ENCODE results near the gene GABBR2. TPM values are rescaled to one million over a fixed set of nuclear protein-coding genes. Genes with fewer than 3 reads are reported as not detected.

The GABBR2 gene
- polyA plus RNA-seq, 1 donor (not counting 4 experiments of a cell fraction or from before 2014, with no cell fraction given): 0.01 TPM

DNA sequence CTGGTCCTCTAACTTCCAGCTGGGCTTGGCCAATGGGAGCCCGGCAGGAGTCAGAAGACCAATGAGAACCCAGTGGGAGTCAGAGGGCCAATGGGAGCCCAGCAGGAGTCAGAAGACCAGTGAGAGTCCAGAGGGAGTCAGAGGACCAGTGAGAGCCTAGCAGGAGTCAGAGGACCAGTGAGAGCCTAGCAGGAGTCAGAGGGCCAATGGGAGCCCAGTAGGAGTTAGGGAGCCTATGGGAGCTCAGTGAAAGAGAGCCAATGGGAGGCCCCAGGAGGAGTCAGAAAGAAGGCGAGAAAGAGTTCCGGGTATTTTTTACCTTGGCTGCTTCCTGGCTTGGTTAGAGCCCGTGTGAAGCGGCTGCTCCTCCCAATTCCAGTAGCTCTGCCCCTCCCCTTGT is 191.0 kb downstream of the GABBR2 start:
- H4K20me1 ChIP-seq (ENCODE audit: control insufficient read depth, extremely low read depth, insufficient read depth, low read length): no peaks in the 10 kb centered on the region
- H3K4me1 ChIP-seq (ENCODE audit: control insufficient read depth, extremely low read depth, insufficient read depth, low read length): no peaks in the 10 kb centered on the region
- no peaks in the 10 kb centered on the region for H3K36me3 ChIP-seq (ENCODE audit: control insufficient read depth in 2 of 2, extremely low read depth in 1 of 2, insufficient read depth in 2 of 2, low read length in 2 of 2)
- H3K4me2 ChIP-seq (ENCODE audit: control insufficient read depth, extremely low read depth, insufficient read depth, low read depth, low read length): no peak overlapping the region
- DNase-seq (ENCODE audit: low read depth, low spot score) (no peak), FAIRE-seq (no peak)
- H2AFZ ChIP-seq (ENCODE audit: control insufficient read depth, low read length): no peak overlapping the region
- dilution Hi-C loops (cut with MboI; ENCODE audit: extremely low pct_ligation_motif_present, low sequenced_read_pairs): no loop called here
- H3K79me2 ChIP-seq (ENCODE audit: control insufficient read depth, insufficient read depth, low read length): no peaks in the 10 kb centered on the region
- H3K4me3 ChIP-seq (ENCODE audit: control insufficient read depth in 2 of 3, extremely low read depth in 1 of 3, insufficient read depth in 2 of 3, low read depth in 1 of 3, low read length in 3 of 3): no peak overlapping the region
- TF ChIP-seq EZH2 (IDR thresholded peaks at IDR 0.05; ENCODE audit: low read length): no peak
- TF ChIP-seq, protein P1, sequence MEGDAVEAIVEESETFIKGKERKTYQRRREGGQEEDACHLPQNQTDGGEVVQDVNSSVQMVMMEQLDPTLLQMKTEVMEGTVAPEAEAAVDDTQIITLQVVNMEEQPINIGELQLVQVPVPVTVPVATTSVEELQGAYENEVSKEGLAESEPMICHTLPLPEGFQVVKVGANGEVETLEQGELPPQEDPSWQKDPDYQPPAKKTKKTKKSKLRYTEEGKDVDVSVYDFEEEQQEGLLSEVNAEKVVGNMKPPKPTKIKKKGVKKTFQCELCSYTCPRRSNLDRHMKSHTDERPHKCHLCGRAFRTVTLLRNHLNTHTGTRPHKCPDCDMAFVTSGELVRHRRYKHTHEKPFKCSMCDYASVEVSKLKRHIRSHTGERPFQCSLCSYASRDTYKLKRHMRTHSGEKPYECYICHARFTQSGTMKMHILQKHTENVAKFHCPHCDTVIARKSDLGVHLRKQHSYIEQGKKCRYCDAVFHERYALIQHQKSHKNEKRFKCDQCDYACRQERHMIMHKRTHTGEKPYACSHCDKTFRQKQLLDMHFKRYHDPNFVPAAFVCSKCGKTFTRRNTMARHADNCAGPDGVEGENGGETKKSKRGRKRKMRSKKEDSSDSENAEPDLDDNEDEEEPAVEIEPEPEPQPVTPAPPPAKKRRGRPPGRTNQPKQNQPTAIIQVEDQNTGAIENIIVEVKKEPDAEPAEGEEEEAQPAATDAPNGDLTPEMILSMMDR (optimal IDR thresholded peaks at IDR 0.05 in 1 of 3, IDR thresholded peaks at IDR 0.05 in 1 of 3, conservative IDR thresholded peaks at IDR 0.05 in 1 of 3; ENCODE audit: extremely low read depth in 1 of 3, insufficient read depth in 2 of 3, low read length in 3 of 3): no peak
- H3K9me3 ChIP-seq (ENCODE audit: control insufficient read depth, low read depth, low read length): no peaks in the 10 kb centered on the region
- no peaks in the 10 kb centered on the region for H3K9me1 ChIP-seq (ENCODE audit: control insufficient read depth, extremely low read depth, insufficient read depth, low read length)
- H3K27ac ChIP-seq (ENCODE audit: control insufficient read depth, insufficient read depth, low read length): no peak overlapping the region
- no peaks in the 10 kb centered on the region for H3K27me3 ChIP-seq (ENCODE audit: control insufficient read depth, extremely low read depth, insufficient read depth, low read length)
- H3K9ac ChIP-seq (ENCODE audit: control insufficient read depth, extremely low read depth, insufficient read depth, low read length): no peak overlapping the region

DNA sequence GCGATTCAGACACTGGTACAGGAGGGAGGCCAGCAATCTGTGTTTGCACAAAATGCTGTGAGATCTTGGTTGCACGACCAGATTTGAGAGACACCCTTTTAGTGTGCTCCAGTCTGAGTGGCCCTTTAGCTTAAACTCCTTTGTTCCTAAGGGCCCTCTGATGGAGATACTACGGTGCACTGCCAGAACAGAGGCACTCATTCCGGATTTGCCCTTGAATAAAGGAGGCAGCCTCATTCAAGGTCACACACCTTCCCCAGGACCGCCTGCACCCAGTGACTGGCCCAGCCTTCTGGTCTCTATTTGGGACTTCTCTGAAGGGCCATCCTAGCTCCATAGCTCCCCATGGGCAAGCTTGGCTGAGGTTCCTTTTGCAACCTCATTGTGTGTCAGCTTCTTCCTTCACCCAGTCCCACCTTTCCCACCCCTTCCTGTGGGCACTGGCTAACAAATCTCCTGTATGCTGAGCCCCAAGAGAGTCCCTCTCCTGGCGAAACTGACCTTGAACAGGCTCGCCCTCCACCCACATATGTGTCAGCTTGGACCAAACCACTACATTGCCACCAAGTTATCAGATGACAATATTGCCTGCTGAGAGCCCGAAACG is 191.7 kb downstream of the GABBR2 start:
- Histone ChIP-seq H3K27ac (ENCODE audit: control insufficient read depth, insufficient read depth, low read length) (no peak overlapping the region), H3K9me3 (ENCODE audit: control insufficient read depth, low read depth, low read length) (no peaks in the 10 kb centered on the region), H4K20me1 (ENCODE audit: control insufficient read depth, extremely low read depth, insufficient read depth, low read length) (no peaks in the 10 kb centered on the region), H3K4me1 (ENCODE audit: control insufficient read depth, extremely low read depth, insufficient read depth, low read length) (no peaks in the 10 kb centered on the region), H3K79me2 (ENCODE audit: control insufficient read depth, insufficient read depth, low read length) (no peaks in the 10 kb centered on the region), H3K27me3 (ENCODE audit: control insufficient read depth, extremely low read depth, insufficient read depth, low read length) (no peaks in the 10 kb centered on the region), H3K36me3 (ENCODE audit: control insufficient read depth in 2 of 2, extremely low read depth in 1 of 2, insufficient read depth in 2 of 2, low read length in 2 of 2) (no peaks in the 10 kb centered on the region), H3K9ac (ENCODE audit: control insufficient read depth, extremely low read depth, insufficient read depth, low read length) (no peak overlapping the region), H3K4me3 (ENCODE audit: control insufficient read depth in 2 of 3, extremely low read depth in 1 of 3, insufficient read depth in 2 of 3, low read depth in 1 of 3, low read length in 3 of 3) (no peak overlapping the region), H2AFZ (ENCODE audit: control insufficient read depth, low read length) (no peak overlapping the region), H3K4me2 (ENCODE audit: control insufficient read depth, extremely low read depth, insufficient read depth, low read depth, low read length) (no peak overlapping the region), H3K9me1 (ENCODE audit: control insufficient read depth, extremely low read depth, insufficient read depth, low read length) (no peaks in the 10 kb centered on the region)
- DNase-seq (ENCODE audit: low read depth, low spot score): no peak
- dilution Hi-C loops (cut with MboI; ENCODE audit: extremely low pct_ligation_motif_present, low sequenced_read_pairs): no loop called here
- FAIRE-seq: no peak
- TF ChIP-seq EZH2 (IDR thresholded peaks at IDR 0.05; ENCODE audit: low read length): no peak
- TF ChIP-seq, protein P1 (optimal IDR thresholded peaks at IDR 0.05 in 1 of 3, IDR thresholded peaks at IDR 0.05 in 1 of 3, conservative IDR thresholded peaks at IDR 0.05 in 1 of 3; ENCODE audit: extremely low read depth in 1 of 3, insufficient read depth in 2 of 3, low read length in 3 of 3): no peak
